Lower leg skin (tissue), 3 donors: ENCODE results near the gene LIN9.

Experiments
- CTCF ChIP-seq, 3 donors: fragments of 450-650 bp; IDR thresholded peaks; one replicate each; pipeline ENCODE4 v1.5.1; 2016; ENCODE audit warnings: antibody characterized with exemption in 3 of 3, mild to moderate bottlenecking in 3 of 3, moderate library complexity in 2 of 3
- POLR2A ChIP-seq, 2 donors: fragments of 450-650 bp; IDR thresholded peaks; one replicate each; pipeline ENCODE4 v1.6.1; 2016 to 2017; ENCODE audit warnings: antibody characterized with exemption in 2 of 2, mild to moderate bottlenecking in 1 of 2, moderate library complexity in 1 of 2

- TF ChIP-seq CTCF (IDR thresholded peaks at IDR 0.05) (no peak), POLR2A (IDR thresholded peaks at IDR 0.05) (no peak)
These were observed 4.5 kb downstream of the LIN9 start for GRCh38 chr1:226304291-226304955.
